Lower leg skin (tissue), 4 donors: ENCODE results near the gene PARP2. TPM values are rescaled to one million over a fixed set of nuclear protein-coding genes. Genes with fewer than 3 reads are reported as not detected.
A peak's percentile ranks its signal among the peaks of the same experiment; 100 is the strongest.

Experiments used
- DNase-seq, 2 donors: peaks; one replicate each; pipeline ENCODE4 v3.0.0-alpha.2; 2019; ENCODE audit warnings: low spot score in 2 of 2
- H3K4me3 ChIP-seq: fragments of 200-600 bp; sonication (generic); 2 replicates; pipeline ENCODE4 v1.5.1; 2017; ENCODE audit warnings: mild to moderate bottlenecking, low read depth; ENCODE audit not compliant: poor library complexity, severe bottlenecking
- POLR2A ChIP-seq, 2 donors: fragments of 450-650 bp; IDR thresholded peaks; one replicate each; pipeline ENCODE4 v1.6.1; 2016 to 2017; ENCODE audit warnings: antibody characterized with exemption in 2 of 2, mild to moderate bottlenecking in 1 of 2, moderate library complexity in 1 of 2
- WGBS, 2 donors: methylation state at CpG; one replicate each; pipeline ENCODE4 v1.1.5; 2018; 5-methylcytosine and 5-hydroxymethylcytosine counted together
- intact Hi-C: fragments of 100-400 bp; cut with DNase I; formaldehyde crosslinking; loops from one replicate; pipeline ENCODE4 v1.15.0; 2023; ENCODE audit warnings: low total_unique reads
- total RNA-seq, 4 donors: library from RNA; depleted of rRNA; stranded (reverse); fragments of >200 nt; gene quantifications; one replicate each; pipeline ENCODE4 v1.1.0, GENCODE V29; 2016
- TF ChIP-seq, protein P1 (sequence below), 3 donors: fragments of 450-650 bp; IDR thresholded peaks; one replicate each; pipeline ENCODE4 v1.5.1; 2016; ENCODE audit warnings: antibody characterized with exemption in 3 of 3, mild to moderate bottlenecking in 3 of 3, moderate library complexity in 2 of 3

The PARP2 gene
- total RNA-seq, 4 donors from 2014 or later: 7.9 to 20.4 (median 13.0) TPM

GRCh38 chr14:20388159-20388558, 44.7 kb downstream of the PARP2 start:
- DNase-seq: peak in 1 of 2 donors; percentile 17
- intact Hi-C loops: no loop called here
- no peak for TF ChIP-seq POLR2A (IDR thresholded peaks at IDR 0.05)
- TF ChIP-seq, protein P1, sequence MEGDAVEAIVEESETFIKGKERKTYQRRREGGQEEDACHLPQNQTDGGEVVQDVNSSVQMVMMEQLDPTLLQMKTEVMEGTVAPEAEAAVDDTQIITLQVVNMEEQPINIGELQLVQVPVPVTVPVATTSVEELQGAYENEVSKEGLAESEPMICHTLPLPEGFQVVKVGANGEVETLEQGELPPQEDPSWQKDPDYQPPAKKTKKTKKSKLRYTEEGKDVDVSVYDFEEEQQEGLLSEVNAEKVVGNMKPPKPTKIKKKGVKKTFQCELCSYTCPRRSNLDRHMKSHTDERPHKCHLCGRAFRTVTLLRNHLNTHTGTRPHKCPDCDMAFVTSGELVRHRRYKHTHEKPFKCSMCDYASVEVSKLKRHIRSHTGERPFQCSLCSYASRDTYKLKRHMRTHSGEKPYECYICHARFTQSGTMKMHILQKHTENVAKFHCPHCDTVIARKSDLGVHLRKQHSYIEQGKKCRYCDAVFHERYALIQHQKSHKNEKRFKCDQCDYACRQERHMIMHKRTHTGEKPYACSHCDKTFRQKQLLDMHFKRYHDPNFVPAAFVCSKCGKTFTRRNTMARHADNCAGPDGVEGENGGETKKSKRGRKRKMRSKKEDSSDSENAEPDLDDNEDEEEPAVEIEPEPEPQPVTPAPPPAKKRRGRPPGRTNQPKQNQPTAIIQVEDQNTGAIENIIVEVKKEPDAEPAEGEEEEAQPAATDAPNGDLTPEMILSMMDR (IDR thresholded peaks at IDR 0.05): no peak
- H3K4me3 ChIP-seq: no peak overlapping the region
- 57 to 58% methylated on average over 4 of the region's 4 CpGs for WGBS, 2 donors

DNA sequence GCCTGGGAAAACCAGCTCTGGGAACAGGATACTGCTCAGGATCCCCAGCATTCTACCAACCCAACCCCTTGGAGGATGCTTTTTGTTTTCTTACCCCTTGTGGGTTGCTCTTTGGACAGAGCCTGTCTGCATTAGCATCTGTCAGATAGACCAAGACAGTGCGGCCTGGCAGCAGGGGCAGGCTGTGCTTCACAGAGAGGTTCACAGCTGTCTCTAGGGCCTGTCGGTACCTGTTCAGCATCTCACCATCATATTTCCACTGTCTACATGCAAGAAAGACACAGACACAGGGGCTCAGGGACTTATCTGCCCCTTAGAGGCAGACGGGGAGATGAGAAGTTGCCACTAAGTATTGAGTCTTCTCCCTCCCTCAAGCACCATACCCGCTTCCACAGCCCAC, 48.1 kb downstream of the PARP2 start:
- WGBS, 2 donors: 89 to 94% methylated on average over 4 of the region's 4 CpGs
- no peak for DNase-seq
- intact Hi-C loops: no loop called here
- no peak overlapping the region for H3K4me3 ChIP-seq
- TF ChIP-seq, protein P1 (IDR thresholded peaks at IDR 0.05): no peak
- no peak for TF ChIP-seq POLR2A (IDR thresholded peaks at IDR 0.05)

DNA sequence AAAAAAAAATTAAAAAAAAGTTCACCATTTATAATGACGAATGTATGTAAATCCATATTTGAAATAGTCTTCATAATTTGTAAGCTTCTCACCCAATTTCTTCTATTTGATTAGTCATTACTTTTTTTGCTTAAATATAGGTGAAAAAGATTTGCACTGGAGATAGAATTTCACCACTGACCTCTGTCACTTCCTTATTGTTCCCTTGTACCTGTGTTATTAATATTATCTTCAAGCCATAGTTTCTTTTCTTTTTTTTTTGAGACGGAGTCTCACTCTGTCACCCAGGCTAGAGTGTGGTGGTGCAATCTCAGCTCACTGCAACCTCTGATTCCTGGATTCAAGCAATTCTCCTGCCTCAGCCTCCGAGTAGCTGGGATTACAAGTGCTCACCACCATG, 54.1 kb downstream of the PARP2 start:
- no peak for DNase-seq
- intact Hi-C loops: no loop called here
- WGBS, 2 donors: 90 to 96% methylated on average over 3 of the region's 3 CpGs
- H3K4me3 ChIP-seq: no peak overlapping the region
- TF ChIP-seq, protein P1 (IDR thresholded peaks at IDR 0.05): no peak
- TF ChIP-seq POLR2A (IDR thresholded peaks at IDR 0.05): no peak

DNA sequence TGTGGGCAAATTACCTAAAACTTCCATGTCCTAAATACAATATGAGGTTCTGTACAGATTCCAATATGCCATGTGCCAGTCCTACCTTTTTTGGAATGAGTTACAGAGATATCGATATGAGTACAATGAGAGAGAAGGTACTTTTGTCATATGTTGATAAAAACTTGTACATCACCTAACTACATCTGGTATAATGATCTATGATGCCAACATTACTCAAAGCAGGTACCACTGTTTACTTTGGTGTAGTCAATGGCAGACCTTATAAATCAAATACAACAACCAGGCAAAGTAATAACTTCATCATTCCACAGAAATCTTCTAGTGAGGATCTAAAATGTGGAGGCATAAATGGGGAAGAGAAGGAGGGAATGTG, 57.1 kb downstream of the PARP2 start:
- intact Hi-C loops: no loop called here
- 67 to 70% methylated on average over 1 of the region's 1 CpG for WGBS, 2 donors
- no peak overlapping the region for H3K4me3 ChIP-seq
- DNase-seq: no peak
- TF ChIP-seq, protein P1 (IDR thresholded peaks at IDR 0.05): no peak
- TF ChIP-seq POLR2A (IDR thresholded peaks at IDR 0.05): no peak

DNA sequence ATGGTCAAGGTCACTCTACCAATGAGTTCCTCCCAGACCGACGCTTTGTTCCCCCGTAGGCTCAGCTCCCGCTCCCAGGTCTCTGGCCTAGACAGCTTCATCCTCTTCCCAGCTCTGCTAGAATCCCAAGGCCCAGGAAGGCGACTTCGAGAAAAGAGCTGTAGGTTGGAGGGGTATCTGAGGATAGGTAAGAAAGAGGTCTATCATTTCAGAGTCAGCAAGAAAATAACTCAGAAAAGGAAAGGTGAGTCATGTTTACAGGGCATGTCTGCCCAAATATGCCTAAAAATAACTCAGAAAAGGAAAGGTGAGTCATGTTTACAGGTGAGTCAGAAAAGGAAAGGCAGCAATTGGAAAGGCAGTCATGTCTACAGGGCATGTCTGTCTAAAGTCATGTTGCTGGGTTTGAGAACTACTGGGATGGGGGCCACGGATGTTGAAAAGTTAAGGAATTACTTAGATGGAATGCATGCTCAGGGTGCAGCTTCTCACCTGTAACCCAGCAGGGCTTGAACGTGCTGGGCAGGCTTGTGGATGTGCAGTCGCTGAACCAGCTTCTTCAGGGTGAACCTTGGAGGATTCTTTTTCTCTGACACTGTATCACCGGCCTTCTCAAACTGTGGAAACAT, 57.6 kb downstream of the PARP2 start:
- DNase-seq: peak; percentile 20 to 22
- intact Hi-C loops: no loop called here
- H3K4me3 ChIP-seq: no peak overlapping the region
- TF ChIP-seq, protein P1 (IDR thresholded peaks at IDR 0.05): no peak
- TF ChIP-seq POLR2A (IDR thresholded peaks at IDR 0.05): no peak
- 51 to 66% methylated on average over 10 of the region's 10 CpGs for WGBS, 2 donors

GRCh38 chr14:20403521-20403920, 60.1 kb downstream of the PARP2 start:
- TF ChIP-seq, protein P1 (IDR thresholded peaks at IDR 0.05): no peak
- TF ChIP-seq POLR2A (IDR thresholded peaks at IDR 0.05): no peak
- no peak overlapping the region for H3K4me3 ChIP-seq
- WGBS, 2 donors: 93 to 96% methylated on average over 11 of the region's 11 CpGs
- intact Hi-C loops: no loop called here
- peak in 1 of 2 donors; percentile 77 for DNase-seq
